A204.1 (cell line): ENCODE measurements around the gene EXOC4.
"Not testable (repeated sequence)": the region's sequence is repeated elsewhere in the genome, so short reads cannot be mapped to it uniquely, and the experiment has no call there.

ENCODE experiments used
- FAIRE-seq: peaks from 2 replicates; lab custom pipeline; 2012; peaks lifted over from hg19 to GRCh38; lab: Jason Lieb, UNC

Gene EXOC4

GRCh38 chr7:133275446-133276095, 22.7 kb downstream of the EXOC4 start:
- no peak for FAIRE-seq

GRCh38 chr7:133278975-133279374, 26.1 kb downstream of the EXOC4 start:
- FAIRE-seq, result not testable (repeated sequence)

GRCh38 chr7:133282094-133282493, 29.2 kb downstream of the EXOC4 start:
- no peak for FAIRE-seq

- FAIRE-seq, result no peak
Measured at GRCh38 chr7:133284092-133284491, 31.2 kb downstream of the EXOC4 start.

- no peak for FAIRE-seq
Measured at GRCh38 chr7:133288970-133289369, 36.1 kb downstream of the EXOC4 start.

GRCh38 chr7:133290041-133290440, 37.2 kb downstream of the EXOC4 start:
- FAIRE-seq, result no peak

GRCh38 chr7:133290676-133291333, 37.9 kb downstream of the EXOC4 start:
- peak; percentile 9 for FAIRE-seq

- FAIRE-seq, result no peak
Measured at GRCh38 chr7:133292631-133293030, 39.8 kb downstream of the EXOC4 start.

GRCh38 chr7:133293384-133294160, 40.7 kb downstream of the EXOC4 start:
- no peak for FAIRE-seq

- no peak for FAIRE-seq
Measured at GRCh38 chr7:133294234-133294633, 41.4 kb downstream of the EXOC4 start.

GRCh38 chr7:133295484-133295883, 42.6 kb downstream of the EXOC4 start:
- no peak for FAIRE-seq

- no peak for FAIRE-seq
Measured at GRCh38 chr7:133297093-133297492, 44.2 kb downstream of the EXOC4 start.

- FAIRE-seq, result no peak
Measured at GRCh38 chr7:133298080-133298479, 45.2 kb downstream of the EXOC4 start.

GRCh38 chr7:133299676-133300075, 46.8 kb downstream of the EXOC4 start:
- FAIRE-seq, result no peak

- no peak for FAIRE-seq
Measured at GRCh38 chr7:133300088-133300487, 47.2 kb downstream of the EXOC4 start.

GRCh38 chr7:133300811-133301210, 47.9 kb downstream of the EXOC4 start:
- FAIRE-seq, result peak; percentile 27

- FAIRE-seq, result peak; percentile 3
Measured at GRCh38 chr7:133301444-133301843, 48.6 kb downstream of the EXOC4 start.

GRCh38 chr7:133303372-133303771, 50.5 kb downstream of the EXOC4 start:
- FAIRE-seq, result no peak

GRCh38 chr7:133303931-133304330, 51.1 kb downstream of the EXOC4 start:
- no peak for FAIRE-seq

GRCh38 chr7:133309333-133309732, 56.5 kb downstream of the EXOC4 start:
- FAIRE-seq, result no peak

GRCh38 chr7:133310232-133310862, 57.5 kb downstream of the EXOC4 start:
- no peak for FAIRE-seq

GRCh38 chr7:133313575-133313974, 60.7 kb downstream of the EXOC4 start:
- FAIRE-seq, result no peak

- FAIRE-seq, result no peak
Measured at GRCh38 chr7:133314084-133314483, 61.2 kb downstream of the EXOC4 start.
